ENCODE data around the gene PARD6G.
"Not testable (repeated sequence)": the region's sequence is repeated elsewhere in the genome, so short reads cannot be mapped to it uniquely, and the experiment has no call there.

DNA sequence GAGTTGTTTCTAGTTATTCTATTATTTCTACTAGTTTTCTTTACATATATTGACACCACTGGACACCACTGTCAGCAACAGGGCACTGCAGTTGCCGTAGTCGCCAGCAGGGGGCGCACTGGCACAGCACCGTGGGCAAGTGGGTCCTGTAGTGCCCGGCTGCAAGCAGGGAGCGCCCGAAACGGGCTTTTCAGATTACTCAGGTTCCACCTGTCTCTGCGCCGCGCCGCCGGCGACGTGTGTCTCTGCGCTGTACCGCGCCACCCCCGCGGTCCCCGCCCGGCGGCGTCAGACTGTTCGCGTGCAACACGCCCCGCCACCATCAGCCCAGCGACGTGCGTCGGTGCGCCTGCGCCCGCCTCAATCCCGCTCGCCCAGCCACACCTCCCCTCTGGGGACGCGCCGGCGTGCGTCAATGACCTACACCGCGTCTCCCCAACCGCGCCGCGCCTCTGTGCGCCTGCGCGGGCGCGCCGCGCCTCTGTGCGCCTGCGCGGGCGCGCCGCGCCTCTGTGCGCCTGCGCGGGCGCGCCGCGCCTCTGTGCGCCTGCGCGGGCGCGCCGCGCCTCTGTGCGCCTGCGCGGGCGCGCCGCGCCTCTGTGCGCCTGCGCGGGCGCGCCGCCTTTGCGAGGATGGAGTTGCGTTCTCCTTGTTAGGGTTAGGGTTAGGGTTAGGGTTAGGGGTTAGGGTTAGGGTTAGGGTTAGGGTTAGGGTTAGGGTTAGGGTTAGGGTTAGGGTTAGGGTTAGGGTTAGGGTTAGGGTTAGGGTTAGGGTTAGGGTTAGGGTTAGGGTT is 15.1 kb upstream of the PARD6G start:
- TF ChIP-seq EZH2 (IDR thresholded peaks at IDR 0.05; ENCODE audit: insufficient read depth, poor library complexity, severe bottlenecking); EZH2phosphoT487 (IDR thresholded peaks at IDR 0.05; ENCODE audit: insufficient read depth, low read depth): not testable (repeated sequence)

Measured in GM23248 (cell line).